HG03439 (cell line): Measurements from ENCODE around the gene GGPS1.
"Not testable (repeated sequence)": the region's sequence is repeated elsewhere in the genome, so short reads cannot be mapped to it uniquely, and the experiment has no call there.

Experiments used
- ATAC-seq: cut with Tn5 transposase; IDR thresholded peaks from one replicate; pipeline ENCODE4 v1.9.1; 2021; ENCODE audit warnings: mild to moderate bottlenecking, moderate library complexity; ENCODE audit not compliant: unreplicated experiment

Gene GGPS1

GRCh38 chr1:235304549-235305451 lies 23.6 kb upstream of the GGPS1 start:
- ATAC-seq, result no peak

DNA sequence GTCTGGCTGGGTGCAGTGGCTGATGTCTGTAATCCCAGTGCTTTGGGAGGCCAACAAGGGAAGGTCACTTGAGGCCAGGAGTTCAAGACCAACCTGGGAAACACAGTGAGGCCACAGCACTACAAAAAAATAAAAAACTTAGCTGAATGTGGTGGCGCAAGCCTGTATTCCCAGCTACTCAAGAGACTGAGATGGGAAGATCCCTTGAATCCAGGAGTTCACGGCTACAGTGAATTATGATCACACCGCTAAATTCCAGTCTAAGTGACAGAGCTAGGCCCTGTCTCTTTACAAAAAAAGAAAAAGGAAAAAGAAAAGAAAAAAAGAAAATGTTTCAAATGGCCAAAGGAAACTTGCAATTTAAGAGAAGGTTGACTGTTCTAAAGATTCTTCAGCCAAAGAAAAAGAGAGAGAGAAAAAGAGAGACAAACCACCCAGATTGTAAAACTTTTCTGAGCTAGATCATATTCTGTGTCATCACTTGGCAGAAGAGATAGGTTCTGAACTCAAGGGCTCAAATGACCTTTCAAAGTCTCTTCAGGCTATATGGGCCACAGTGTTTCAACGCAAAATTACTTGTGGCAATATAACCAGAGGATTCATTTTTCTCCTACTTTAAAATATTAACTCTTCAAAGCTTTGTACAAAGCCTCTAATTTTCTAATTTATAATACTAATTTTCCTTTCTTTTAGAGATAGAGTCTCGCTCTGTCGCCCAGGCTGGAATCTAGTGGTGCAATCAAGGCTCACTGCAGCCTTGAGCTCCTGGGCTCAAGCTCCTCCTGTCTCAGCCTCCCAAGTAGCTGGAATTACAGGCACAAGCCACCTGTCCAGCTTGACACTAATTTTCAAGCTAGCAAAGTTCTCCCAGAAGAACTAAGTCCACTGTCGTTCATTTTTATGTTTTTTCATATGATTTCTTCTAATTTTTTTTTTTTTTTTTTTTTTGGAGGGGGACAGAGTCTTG lies 20.9 kb upstream of the GGPS1 start:
- no peak for ATAC-seq

DNA sequence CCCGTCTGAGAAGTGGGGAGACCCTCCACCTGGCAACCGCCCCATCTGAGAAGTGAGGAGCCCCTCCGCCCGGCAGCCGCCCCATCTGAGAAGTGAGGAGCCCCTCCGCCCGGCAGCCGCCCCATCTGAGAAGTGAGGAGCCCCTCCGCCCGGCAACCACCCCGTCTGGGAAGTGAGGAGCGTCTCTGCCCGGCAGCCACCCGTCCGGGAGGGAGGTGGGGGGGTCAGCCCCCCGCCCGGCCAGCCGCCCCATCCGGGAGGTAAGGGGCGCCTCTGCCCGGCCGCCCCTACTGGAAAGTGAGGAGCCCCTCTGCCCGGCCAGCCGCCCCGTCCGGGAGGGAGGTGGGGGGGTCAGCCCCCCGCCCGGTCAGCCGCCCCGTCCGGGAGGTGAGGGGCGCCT lies 19.2 kb upstream of the GGPS1 start:
- ATAC-seq, result not testable (repeated sequence)

- ATAC-seq, result no peak
Observed at GRCh38 chr1:235313262-235313661, 15.1 kb upstream of the GGPS1 start.

DNA sequence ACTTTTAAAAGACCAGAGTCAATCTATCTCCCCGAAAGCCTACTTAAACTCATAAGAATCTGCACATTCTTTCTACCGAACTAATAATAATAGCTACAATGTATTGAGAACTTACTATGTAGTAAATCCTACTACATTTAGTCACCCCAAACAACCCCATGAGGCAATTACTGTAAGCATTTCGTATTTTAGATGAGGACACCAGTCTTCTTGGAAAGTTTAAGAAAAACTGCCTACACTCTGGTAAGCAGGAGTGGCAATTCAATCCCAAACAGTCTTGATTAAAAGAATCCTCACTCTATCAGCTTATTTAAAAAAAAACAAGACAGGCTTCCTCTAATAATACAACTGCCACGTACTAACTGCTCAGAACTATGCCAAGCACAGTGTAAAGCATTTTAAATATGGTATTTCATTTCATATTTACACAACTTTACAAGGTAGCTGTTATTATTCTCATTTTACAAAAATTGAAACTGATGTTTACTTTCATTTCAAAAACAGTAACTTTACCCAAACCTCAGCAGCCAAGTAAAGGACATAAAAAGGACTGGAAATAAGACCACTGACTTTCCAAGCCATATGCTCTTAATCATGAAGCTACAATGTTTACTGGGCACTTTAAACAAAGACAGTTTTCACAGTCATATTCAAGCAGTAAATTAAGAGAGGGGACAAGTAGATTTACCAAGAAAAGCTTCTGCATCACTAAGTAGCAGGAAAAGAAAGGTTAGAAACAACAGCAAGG lies 14.3 kb upstream of the GGPS1 start:
- ATAC-seq, result no peak

DNA sequence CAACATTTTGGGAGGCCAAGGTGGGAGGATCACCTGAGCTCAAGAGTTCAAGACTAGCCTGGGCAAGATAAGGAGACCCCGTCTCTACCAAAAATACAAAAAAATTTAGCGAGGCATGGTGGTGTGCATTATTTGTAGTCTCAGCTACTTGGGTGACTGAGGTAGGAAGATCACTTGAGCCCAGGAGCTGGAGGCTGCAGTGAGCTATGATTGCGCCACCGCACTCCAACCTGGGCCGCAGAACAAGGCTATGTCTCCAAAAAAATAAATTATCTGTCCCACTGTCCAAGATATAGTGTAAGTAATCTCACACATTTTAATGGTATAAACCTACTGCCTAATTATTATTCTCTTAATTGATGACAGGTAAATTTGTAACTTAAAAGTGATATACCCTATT lies 13.2 kb upstream of the GGPS1 start:
- ATAC-seq, result no peak

DNA sequence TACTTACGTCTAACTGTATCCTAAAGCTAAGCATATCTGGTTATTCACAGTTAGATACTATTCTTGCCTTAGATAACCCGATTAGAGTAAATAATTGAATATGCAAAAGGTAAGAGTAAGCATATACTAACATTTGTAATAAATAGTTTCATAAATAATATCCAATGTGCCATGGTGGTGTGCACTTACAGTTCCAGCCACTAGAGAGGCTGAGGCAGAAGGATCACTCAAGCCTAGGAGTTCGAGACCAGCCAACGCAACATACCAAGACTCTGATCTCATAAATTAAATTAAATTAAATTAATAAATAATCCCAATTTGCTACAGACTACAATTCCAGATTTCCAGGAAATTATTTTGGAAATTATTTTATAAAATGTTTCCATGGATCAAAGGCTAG lies 12.6 kb upstream of the GGPS1 start:
- ATAC-seq, result no peak

DNA sequence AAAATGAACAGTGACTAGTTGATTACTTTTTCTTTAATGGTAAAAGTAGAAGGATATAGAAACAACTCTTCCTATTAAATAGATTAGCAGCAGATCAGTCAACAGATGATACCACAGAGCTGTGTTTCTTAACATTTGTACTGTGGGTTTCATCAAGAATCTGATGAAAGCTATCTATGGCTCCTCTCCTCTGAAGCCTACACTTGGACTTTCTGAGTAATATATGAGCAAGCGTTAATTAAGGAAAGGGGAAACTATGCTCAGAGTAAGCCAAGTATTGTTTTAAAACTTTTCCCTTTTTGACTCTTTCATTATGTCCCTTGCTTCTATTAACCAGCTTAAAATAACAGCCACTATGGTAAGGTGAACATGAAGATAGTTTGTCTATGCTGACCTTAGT lies 11.2 kb upstream of the GGPS1 start:
- no peak for ATAC-seq

- ATAC-seq, result no peak
Observed at GRCh38 chr1:235319255-235319654, 9.1 kb upstream of the GGPS1 start.

- ATAC-seq, result no peak
Observed at GRCh38 chr1:235320521-235321179, 7.7 kb upstream of the GGPS1 start.

- no peak for ATAC-seq
Observed at GRCh38 chr1:235324296-235324695, 4.1 kb upstream of the GGPS1 start.

DNA sequence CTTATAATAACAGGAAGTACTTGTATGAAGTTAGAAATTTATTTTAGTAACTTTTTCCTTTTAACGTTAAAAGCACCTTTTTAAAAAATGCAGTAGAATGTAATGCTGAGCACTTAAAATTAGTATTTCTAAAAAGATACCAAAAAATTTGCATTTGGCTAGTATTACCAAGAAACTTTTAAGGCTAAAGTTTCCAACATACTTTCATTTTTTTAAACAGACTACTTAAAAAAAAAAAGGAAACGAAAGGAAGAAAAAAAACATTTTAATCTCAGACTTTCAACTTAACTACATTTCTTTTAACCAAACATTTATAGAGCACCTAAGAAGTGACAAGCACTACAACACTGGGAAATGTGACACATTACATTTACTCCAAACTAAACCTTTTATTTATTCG lies 3.2 kb upstream of the GGPS1 start:
- no peak for ATAC-seq

- ATAC-seq, result no peak
Observed at GRCh38 chr1:235325854-235326253, 2.5 kb upstream of the GGPS1 start.

- peak; percentile 8 for ATAC-seq
Observed at GRCh38 chr1:235326719-235327558, 1.4 kb upstream of the GGPS1 start.

DNA sequence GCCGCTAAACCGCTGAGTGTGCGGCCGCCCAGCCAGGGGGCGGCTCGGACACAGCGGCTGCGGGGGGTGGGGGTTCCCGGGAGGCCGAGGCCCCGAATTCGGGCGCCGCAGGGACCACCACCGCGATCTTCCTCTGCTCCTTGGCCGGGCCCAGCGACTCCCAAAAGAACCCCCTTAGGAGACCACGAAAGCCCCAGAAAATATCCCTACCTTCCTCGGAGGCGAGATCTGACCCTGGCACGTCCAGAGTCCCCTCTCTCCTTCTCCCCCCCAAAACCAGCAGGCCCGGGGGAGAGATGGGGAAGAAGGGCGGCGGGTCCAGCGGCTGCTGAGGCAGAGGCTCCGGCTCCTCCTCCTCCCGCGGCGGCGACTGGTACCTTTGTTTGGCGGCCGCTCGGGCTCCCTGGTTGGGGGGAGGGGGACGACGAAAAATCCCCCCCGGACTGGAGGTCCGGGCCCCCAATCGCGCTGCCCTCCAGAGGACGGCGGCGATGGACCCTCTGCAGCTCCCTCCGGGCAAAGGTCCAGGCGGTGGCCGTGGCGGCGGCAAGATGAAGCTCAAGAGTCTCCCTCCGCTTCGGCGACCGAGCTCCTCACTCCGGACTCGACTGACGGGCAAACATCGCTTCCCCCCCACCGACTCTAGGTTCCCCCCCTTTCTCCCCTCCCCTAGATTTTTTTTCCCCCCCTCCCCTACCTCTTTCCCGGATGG lies 655 bp upstream of the GGPS1 start, which contains the start of gene ARID4B:
ARID4B (minus strand) TSS at position 621 of the 712 bp plus-strand sequence. CDS start 1,260 bp downstream, outside the sequence.
- peak; percentile 17 for ATAC-seq

DNA sequence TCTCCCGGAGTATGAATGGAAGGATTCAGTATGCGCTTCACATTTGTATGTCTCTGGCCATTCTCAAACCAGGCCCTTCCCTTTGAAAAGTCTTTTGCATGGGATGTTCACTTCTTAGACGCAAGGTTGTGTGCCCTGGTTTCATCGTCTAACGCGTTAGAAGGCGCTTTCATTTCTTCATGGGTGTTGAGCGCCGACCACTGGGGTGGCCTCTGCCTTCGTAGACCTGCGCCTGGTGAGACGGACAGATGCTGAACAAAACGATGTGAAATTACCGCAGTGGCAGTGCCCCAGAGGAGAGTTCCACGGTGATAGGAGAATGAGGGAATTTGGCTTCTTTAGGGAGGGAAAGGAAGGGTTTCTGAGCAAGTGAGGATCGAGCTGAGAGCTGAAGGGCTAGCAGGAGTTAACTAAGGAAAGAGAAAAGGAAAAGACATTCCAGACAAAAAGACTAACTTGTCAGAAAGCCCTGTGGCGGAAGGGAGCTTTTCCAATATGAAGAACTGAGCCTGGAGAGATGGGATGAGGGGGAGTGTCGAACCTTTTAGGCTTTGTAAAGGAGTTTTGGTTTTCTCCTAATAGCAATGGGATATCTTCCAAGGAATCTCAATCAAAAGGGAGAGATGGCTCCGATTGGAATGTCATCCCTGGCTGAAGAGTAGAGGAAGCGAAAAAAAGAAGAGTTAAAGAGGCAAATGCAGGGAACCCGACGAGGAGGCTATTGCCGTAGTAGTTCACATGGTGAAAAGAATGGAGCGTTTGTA lies 951 bp downstream of the GGPS1 start:
- ATAC-seq, result peak; percentile 20

- no peak for ATAC-seq
Observed at GRCh38 chr1:235330918-235331285, 2.5 kb downstream of the GGPS1 start.

DNA sequence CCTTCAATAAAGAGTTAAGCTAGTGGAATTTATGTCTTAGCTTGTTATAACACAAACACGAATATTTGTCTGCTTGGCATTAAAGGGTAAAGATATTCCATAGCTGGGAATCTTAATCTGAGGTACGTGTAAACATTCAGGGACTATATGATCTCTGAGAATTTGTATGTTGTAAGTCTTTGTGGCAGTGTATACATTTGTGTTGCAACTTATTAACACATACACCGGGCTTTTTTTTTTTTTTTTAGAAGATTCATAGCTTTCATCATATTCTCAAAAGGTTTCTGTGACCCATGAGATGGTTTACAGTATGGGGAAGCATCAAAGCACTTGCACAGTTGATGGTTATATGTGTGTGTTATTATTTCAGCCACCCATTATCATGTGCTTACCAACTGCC lies 3.0 kb downstream of the GGPS1 start:
- ATAC-seq, result no peak
